Mammary epithelial cell (primary cell): ENCODE results near the gene PHF2.

Experiments used
- CTCF ChIP-seq, 2 donors: IDR thresholded peaks in 1 of 2; conservative IDR thresholded peaks in 1 of 2; 2 replicates each; pipeline ENCODE4 v1.5.1; 2011 to 2012; ENCODE audit warnings: inconsistent platforms in 2 of 2, low read length in 2 of 2, mild to moderate bottlenecking in 2 of 2, control low read depth in 1 of 2, low read depth in 1 of 2; ENCODE audit not compliant: insufficient read depth in 1 of 2; ENCODE audit errors: extremely low read depth in 1 of 2
- EZH2 ChIP-seq: IDR thresholded peaks from 2 replicates; pipeline ENCODE4 v1.6.1; 2012; ENCODE audit warnings: low read length, inconsistent platforms, borderline replicate concordance

- TF ChIP-seq CTCF (conservative IDR thresholded peaks at IDR 0.05 in 1 of 2, IDR thresholded peaks at IDR 0.05 in 1 of 2; ENCODE audit: extremely low read depth in 1 of 2, insufficient read depth in 1 of 2, low read depth in 1 of 2, low read length in 2 of 2): no peak
- no peak for TF ChIP-seq EZH2
Measured at GRCh38 chr9:93669958-93670207, 93.5 kb downstream of the PHF2 start.
